ENCODE results near the gene AK5. TPM values are rescaled to one million over a fixed set of nuclear protein-coding genes. Genes with fewer than 3 reads are reported as not detected.

AK5 gene
- total and polyA plus RNA-seq, 2 donors (not counting 1 experiment from before 2014, with no cell fraction given) = 0.18 TPM; not detected in 1

DNA sequence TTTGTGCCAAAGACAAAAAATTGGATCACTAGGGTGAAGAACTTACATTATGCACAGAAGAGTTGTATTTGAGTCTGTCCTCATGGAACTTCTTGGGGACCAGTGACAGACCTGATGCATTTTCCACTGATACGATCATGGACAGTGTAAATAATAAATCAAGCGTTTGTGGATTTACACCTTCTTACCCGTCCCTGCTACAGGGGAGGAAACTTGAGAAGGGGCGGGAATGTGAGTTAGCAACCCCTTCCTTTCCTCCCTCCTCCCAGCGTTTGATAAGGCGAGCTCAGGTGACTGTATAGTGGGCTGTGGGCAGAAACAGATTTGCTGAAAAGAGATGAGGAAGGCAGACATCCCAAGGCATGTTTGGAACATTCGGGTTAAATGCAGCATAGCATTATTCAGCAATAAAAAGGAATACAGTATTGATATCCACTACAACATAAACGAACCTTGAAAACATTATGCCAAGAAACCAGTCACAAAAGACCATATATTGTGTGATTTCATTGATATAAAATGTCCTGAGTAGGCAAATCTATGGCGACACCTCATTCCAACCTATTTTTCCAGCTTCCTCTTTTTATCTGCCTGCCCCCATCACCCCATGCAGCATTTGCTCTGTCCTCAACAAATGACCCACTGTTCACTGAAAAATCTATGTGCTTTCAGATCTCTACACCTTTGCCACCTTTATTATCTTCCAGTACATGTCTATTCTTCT, 271.9 kb downstream of the AK5 start:
- no peaks in the 10 kb centered on the region for H3K36me3 ChIP-seq (replicated peaks in 1 of 2; ENCODE audit: control extremely low read depth in 1 of 2, control insufficient read depth in 1 of 2, extremely low read depth in 1 of 2, insufficient read depth in 2 of 2, low read length in 1 of 2)
- Mint-ChIP-seq H3K27me3 (peaks cover 2% of the 10 kb centered on the region), H3K27ac (no peak overlapping the region), H3K4me1 (no peaks in the 10 kb centered on the region), H3K9me3 (ENCODE audit: insufficient read depth) (no peaks in the 10 kb centered on the region), H3K4me3 (no peak overlapping the region)
- H2AFZ ChIP-seq (ENCODE audit: insufficient read depth, low read depth, low read length, poor library complexity, severe bottlenecking) = no peak overlapping the region
- no peaks in the 10 kb centered on the region for H3K9me3 ChIP-seq (ENCODE audit: control extremely low read depth in 1 of 3, control insufficient read depth in 2 of 3, insufficient read depth in 1 of 3, low read length in 2 of 3)
- peaks cover 0 to 2% (median 0%) of the 10 kb centered on the region in 4 experiments for H3K27me3 ChIP-seq (replicated peaks in 1 of 4; ENCODE audit: control extremely low read depth in 1 of 4, control insufficient read depth in 3 of 4, insufficient read depth in 4 of 4, low read length in 3 of 4)
- ChIA-PET CTCF (no interaction called here), POLR2A (no interaction called here)
- H4K20me1 ChIP-seq (ENCODE audit: control insufficient read depth, insufficient read depth, low read length, poor library complexity, severe bottlenecking) = no peaks in the 10 kb centered on the region
- WGBS (ENCODE audit: insufficient coverage) = 95% methylated on average over 3 of the region's 9 CpGs
- no peaks in the 10 kb centered on the region for H3K4me1 ChIP-seq (ENCODE audit: control insufficient read depth in 2 of 2, insufficient read depth in 2 of 2, low read length in 2 of 2)
- DNase-seq = no peak
- H3K79me2 ChIP-seq (ENCODE audit: control insufficient read depth, insufficient read depth, low read length) = no peaks in the 10 kb centered on the region
- H3K27ac ChIP-seq (ENCODE audit: low read length in 2 of 2) = no peak overlapping the region
- H3K4me3 ChIP-seq (ENCODE audit: control extremely low read depth in 1 of 5, extremely low read depth in 1 of 5, insufficient read depth in 1 of 5, low read depth in 2 of 5, low read length in 4 of 5) = no peak overlapping the region
- no peak overlapping the region for H3K9ac ChIP-seq (ENCODE audit: low read length)
- TF ChIP-seq EZH2 (IDR thresholded peaks at IDR 0.05; ENCODE audit: borderline replicate concordance, insufficient read depth, low read depth, low read length, poor library complexity, severe bottlenecking) = no peak
- TF ChIP-seq, protein P1, sequence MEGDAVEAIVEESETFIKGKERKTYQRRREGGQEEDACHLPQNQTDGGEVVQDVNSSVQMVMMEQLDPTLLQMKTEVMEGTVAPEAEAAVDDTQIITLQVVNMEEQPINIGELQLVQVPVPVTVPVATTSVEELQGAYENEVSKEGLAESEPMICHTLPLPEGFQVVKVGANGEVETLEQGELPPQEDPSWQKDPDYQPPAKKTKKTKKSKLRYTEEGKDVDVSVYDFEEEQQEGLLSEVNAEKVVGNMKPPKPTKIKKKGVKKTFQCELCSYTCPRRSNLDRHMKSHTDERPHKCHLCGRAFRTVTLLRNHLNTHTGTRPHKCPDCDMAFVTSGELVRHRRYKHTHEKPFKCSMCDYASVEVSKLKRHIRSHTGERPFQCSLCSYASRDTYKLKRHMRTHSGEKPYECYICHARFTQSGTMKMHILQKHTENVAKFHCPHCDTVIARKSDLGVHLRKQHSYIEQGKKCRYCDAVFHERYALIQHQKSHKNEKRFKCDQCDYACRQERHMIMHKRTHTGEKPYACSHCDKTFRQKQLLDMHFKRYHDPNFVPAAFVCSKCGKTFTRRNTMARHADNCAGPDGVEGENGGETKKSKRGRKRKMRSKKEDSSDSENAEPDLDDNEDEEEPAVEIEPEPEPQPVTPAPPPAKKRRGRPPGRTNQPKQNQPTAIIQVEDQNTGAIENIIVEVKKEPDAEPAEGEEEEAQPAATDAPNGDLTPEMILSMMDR (IDR thresholded peaks at IDR 0.05) = no peak
- no peak for ATAC-seq (ENCODE audit: low read depth)
- no peak overlapping the region for H3K4me2 ChIP-seq (replicated peaks; ENCODE audit: low read depth, low read length, poor library complexity, severe bottlenecking)
- intact Hi-C loops (cut with micrococcal nuclease) = no loop called here

- intact Hi-C loops (cut with micrococcal nuclease) = no loop called here
Measured at GRCh38 chr1:77556045-77556444, 274.2 kb downstream of the AK5 start.

More at GRCh38 chr1:77556045-77556444, 274.2 kb downstream of the AK5 start:
- Histone ChIP-seq H3K79me2 (ENCODE audit: control insufficient read depth, insufficient read depth, low read length) (no peaks in the 10 kb centered on the region), H3K4me2 (replicated peaks; ENCODE audit: low read depth, low read length, poor library complexity, severe bottlenecking) (no peak overlapping the region), H4K20me1 (ENCODE audit: control insufficient read depth, insufficient read depth, low read length, poor library complexity, severe bottlenecking) (no peaks in the 10 kb centered on the region), H3K4me1 (ENCODE audit: control insufficient read depth in 2 of 2, insufficient read depth in 2 of 2, low read length in 2 of 2) (no peaks in the 10 kb centered on the region), H3K4me3 (ENCODE audit: control extremely low read depth in 1 of 5, extremely low read depth in 1 of 5, insufficient read depth in 1 of 5, low read depth in 2 of 5, low read length in 4 of 5) (no peak overlapping the region), H3K9me3 (ENCODE audit: control extremely low read depth in 1 of 3, control insufficient read depth in 2 of 3, insufficient read depth in 1 of 3, low read length in 2 of 3) (no peaks in the 10 kb centered on the region), H3K27me3 (replicated peaks in 1 of 4; ENCODE audit: control extremely low read depth in 1 of 4, control insufficient read depth in 3 of 4, insufficient read depth in 4 of 4, low read length in 3 of 4) (no peaks in the 10 kb centered on the region), H3K9ac (ENCODE audit: low read length) (no peak overlapping the region), H3K36me3 (replicated peaks in 1 of 2; ENCODE audit: control extremely low read depth in 1 of 2, control insufficient read depth in 1 of 2, extremely low read depth in 1 of 2, insufficient read depth in 2 of 2, low read length in 1 of 2) (no peaks in the 10 kb centered on the region), H2AFZ (ENCODE audit: insufficient read depth, low read depth, low read length, poor library complexity, severe bottlenecking) (no peak overlapping the region), H3K27ac (ENCODE audit: low read length in 2 of 2) (no peak overlapping the region)
- ChIA-PET CTCF (interaction anchor here (0.9 kb wide), 1 partner anchor 23 kb away, joined by 3 read pairs; no protein-coding TSS in a partner anchor), POLR2A (no interaction called here)
- DNase-seq (no peak), ATAC-seq (ENCODE audit: low read depth) (no peak)
- H3K4me1 Mint-ChIP-seq = no peaks in the 10 kb centered on the region
- TF ChIP-seq, protein P1 (IDR thresholded peaks at IDR 0.05) = no peak
- no peak for TF ChIP-seq EZH2 (IDR thresholded peaks at IDR 0.05; ENCODE audit: borderline replicate concordance, insufficient read depth, low read depth, low read length, poor library complexity, severe bottlenecking)
- no peak overlapping the region for H3K4me3 Mint-ChIP-seq
- peaks cover 2% of the 10 kb centered on the region for H3K27me3 Mint-ChIP-seq
- no CpG with 5 or more reads among the region's 1 CpG for WGBS (ENCODE audit: insufficient coverage)
- no peaks in the 10 kb centered on the region for H3K9me3 Mint-ChIP-seq (ENCODE audit: insufficient read depth)
- H3K27ac Mint-ChIP-seq = no peak overlapping the region

Data from B cell (primary cell).